Embryonic facial prominence (tissue), 1 donor: ENCODE measurements around the gene KDM4B.
"Not testable (repeated sequence)": the region's sequence is repeated elsewhere in the genome, so short reads cannot be mapped to it uniquely, and the experiment has no call there.

Source experiments
- DNase-seq: peaks from one replicate; pipeline ENCODE4 v3.0.0-alpha.2; 2016; ENCODE audit errors: extremely low spot score

The KDM4B gene

GRCh38 chr19:5173993-5174392, 205.1 kb downstream of the KDM4B start:
- DNase-seq: no peak

GRCh38 chr19:5177745-5178450, 209.0 kb downstream of the KDM4B start:
- no peak for DNase-seq

- no peak for DNase-seq
Measured at GRCh38 chr19:5178841-5179240, 209.9 kb downstream of the KDM4B start.

- no peak for DNase-seq
Measured at GRCh38 chr19:5179256-5179655, 210.3 kb downstream of the KDM4B start.

GRCh38 chr19:5181329-5181728, 212.4 kb downstream of the KDM4B start:
- no peak for DNase-seq

GRCh38 chr19:5182751-5183150, 213.8 kb downstream of the KDM4B start:
- no peak for DNase-seq

- no peak for DNase-seq
Measured at GRCh38 chr19:5183616-5184015, 214.7 kb downstream of the KDM4B start.

GRCh38 chr19:5184930-5185329, 216.0 kb downstream of the KDM4B start:
- DNase-seq: no peak

- no peak for DNase-seq
Measured at GRCh38 chr19:5186293-5187050, 217.6 kb downstream of the KDM4B start.

GRCh38 chr19:5188548-5189317, 219.8 kb downstream of the KDM4B start:
- DNase-seq: no peak

- DNase-seq: no peak
Measured at GRCh38 chr19:5189318-5189607, 220.3 kb downstream of the KDM4B start.

- no peak for DNase-seq
Measured at GRCh38 chr19:5191091-5191490, 222.2 kb downstream of the KDM4B start.

- DNase-seq: no peak
Measured at GRCh38 chr19:5192568-5192967, 223.7 kb downstream of the KDM4B start.

GRCh38 chr19:5193192-5193591, 224.3 kb downstream of the KDM4B start:
- no peak for DNase-seq

GRCh38 chr19:5194641-5195040, 225.7 kb downstream of the KDM4B start:
- no peak for DNase-seq

GRCh38 chr19:5195587-5195986, 226.7 kb downstream of the KDM4B start:
- DNase-seq: not testable (repeated sequence)

- DNase-seq: no peak
Measured at GRCh38 chr19:5196832-5197231, 227.9 kb downstream of the KDM4B start.

GRCh38 chr19:5200844-5201243, 231.9 kb downstream of the KDM4B start:
- no peak for DNase-seq

GRCh38 chr19:5202553-5202952, 233.6 kb downstream of the KDM4B start:
- DNase-seq: no peak
